GM18499 (cell line): ENCODE measurements around the gene KCNMA1.

Source experiments
- ATAC-seq: cut with Tn5 transposase; IDR thresholded peaks from one replicate; pipeline ENCODE4 v1.9.1; 2021; ENCODE audit warnings: moderate number of reproducible peaks; ENCODE audit not compliant: insufficient read depth, unreplicated experiment

Gene KCNMA1

GRCh38 chr10:77518910-77519274, 118.7 kb downstream of the KCNMA1 start:
- no peak for ATAC-seq

- no peak for ATAC-seq
Measured at GRCh38 chr10:77518241-77518909, 119.2 kb downstream of the KCNMA1 start.

- ATAC-seq: no peak
Measured at GRCh38 chr10:77516575-77516974, 121.0 kb downstream of the KCNMA1 start.

- no peak for ATAC-seq
Measured at GRCh38 chr10:77514870-77515269, 122.7 kb downstream of the KCNMA1 start.

DNA sequence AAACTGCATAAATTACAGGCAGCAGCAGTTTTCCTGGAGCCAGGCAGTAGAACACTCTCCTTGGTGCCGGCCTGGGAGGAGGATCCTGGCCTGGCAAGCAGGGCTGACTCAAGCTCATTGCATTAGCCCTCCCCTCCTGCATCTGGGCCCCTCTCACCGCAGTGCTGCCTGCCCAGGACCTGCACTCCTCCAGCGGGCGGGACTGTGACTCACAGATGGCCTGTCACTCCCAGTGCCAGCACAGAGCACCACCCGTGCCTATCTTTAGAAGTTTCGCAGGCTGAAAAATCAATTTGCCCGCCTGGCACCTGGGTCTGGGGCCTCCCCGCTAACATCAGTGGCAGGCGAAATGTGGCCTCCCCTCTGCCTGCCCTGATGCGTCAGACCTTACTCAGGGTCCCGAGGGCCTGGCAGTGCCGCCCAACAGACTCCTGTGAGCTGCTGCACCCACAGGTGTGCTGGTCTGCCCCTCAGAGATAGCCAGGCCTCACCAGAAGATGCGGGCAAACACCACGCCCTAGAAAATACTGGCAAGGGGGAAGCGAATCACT, 123.8 kb downstream of the KCNMA1 start:
- no peak for ATAC-seq

GRCh38 chr10:77513220-77513619, 124.4 kb downstream of the KCNMA1 start:
- ATAC-seq: no peak

DNA sequence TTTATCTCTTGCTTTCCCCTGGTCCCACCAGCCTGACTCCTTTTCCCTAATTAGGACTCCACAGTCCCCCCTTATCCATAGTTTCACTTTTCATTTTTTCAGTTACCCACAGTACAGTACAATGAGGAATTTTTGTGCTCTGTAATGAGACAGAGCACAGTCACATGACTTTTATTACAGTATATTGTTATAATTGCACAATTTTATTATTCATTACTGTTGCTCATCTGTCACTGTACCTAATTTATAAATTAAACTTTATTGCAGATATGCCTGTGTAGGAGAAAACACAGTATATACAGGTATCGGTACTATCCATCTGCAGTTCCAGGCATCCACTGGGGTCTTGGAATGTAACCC, 125.4 kb downstream of the KCNMA1 start:
- ATAC-seq: no peak

GRCh38 chr10:77511498-77512218, 126.0 kb downstream of the KCNMA1 start:
- no peak for ATAC-seq

DNA sequence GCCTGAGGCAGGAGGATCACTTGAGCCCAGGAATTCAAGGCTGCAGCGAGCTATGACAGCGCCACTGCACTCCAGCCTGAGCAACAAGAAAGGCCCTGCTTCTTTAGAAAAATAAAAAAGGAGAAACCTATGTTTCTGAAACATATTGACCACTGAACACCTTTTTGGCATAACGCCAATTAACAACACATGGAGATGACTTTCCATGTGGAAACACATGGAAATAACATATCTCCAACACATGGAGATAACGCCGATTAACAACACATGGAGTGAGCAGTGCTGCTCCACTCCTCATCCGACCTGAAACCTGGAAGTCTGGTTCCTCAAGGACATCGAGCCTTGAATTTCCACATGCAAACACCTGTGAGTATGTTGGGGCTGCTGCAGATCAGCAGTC, 126.9 kb downstream of the KCNMA1 start:
- no peak for ATAC-seq

- ATAC-seq: no peak
Measured at GRCh38 chr10:77510294-77510693, 127.3 kb downstream of the KCNMA1 start.

- ATAC-seq: no peak
Measured at GRCh38 chr10:77509391-77509790, 128.2 kb downstream of the KCNMA1 start.

DNA sequence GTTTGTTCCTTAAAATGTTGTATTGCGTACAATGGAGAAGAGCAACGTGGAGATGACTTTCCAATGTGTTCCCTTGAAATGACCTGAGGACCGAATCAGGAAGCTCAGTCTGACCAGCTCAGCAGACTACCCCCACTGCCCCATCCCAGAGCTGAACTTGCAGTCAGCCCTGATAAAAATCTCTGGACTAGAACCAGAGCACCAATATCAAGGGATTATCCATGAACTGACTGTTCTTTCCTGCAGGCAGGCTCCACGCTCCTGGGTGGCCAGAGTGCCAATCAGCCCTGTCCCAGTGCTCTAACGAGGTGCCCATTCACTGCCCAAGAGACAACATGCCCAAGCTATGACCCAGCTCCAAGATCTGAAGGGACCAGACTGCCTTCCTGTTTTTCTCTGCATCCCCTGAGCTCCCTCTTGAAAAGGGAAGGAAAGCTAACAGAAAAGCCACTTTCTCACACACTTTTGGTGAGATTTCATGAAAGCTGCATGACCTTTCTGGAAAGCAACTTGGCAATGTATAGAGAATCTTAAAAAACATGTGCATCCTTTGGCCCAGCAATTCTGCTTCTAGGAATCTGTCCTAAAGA, 130.2 kb downstream of the KCNMA1 start:
- no peak for ATAC-seq

GRCh38 chr10:77506517-77507200, 130.9 kb downstream of the KCNMA1 start:
- no peak for ATAC-seq

GRCh38 chr10:77505431-77506334, 131.9 kb downstream of the KCNMA1 start:
- no peak for ATAC-seq

DNA sequence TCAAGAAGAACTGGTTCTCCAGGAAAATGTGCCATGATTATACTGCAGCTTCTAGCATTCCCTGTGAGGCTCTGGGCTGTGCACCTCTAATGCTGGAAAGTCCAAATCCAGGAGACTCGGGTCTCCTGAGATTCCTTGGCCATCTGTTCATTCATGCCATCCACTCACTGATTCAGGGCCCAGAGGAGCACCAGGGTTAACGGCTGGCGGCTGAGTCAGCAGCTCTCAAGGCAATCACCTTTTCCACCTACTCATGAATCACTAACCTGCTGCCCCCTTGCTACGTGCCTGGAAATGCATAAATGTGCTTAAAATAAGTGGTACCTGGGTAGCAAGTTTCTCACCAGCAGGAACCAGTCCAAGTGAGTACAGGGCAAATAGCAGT, 132.7 kb downstream of the KCNMA1 start:
- ATAC-seq: no peak

DNA sequence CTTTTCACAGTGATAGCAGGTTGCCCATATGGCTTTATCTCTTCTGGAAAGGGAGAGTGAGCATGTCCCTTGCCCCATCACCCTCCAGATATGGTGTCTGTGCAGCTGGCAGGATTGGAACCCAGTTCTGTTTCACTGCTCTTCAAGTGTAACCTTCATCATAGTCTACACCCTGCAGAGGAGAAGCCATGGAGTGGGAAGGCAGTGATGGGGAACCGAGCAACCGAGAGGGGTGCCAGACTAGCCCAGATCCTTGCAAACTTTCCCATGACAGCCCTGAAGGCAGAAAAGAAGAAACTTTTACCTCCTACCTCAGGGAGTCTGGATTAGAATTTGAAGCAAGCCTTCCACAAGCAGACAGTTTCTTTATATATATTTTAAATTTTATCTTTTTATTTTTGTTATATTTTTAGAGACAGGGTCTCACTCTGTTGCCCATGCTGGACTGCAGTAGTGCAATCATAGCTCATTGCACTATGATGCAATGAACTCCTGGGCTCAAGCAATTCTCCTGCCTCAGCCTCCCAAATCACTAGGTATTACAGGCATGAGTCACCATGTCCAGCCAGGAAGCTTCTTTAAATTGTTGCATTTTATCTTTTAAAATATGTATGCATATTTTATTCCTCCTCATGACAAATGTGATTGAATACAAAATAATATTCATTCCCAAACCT, 133.3 kb downstream of the KCNMA1 start:
- no peak for ATAC-seq

DNA sequence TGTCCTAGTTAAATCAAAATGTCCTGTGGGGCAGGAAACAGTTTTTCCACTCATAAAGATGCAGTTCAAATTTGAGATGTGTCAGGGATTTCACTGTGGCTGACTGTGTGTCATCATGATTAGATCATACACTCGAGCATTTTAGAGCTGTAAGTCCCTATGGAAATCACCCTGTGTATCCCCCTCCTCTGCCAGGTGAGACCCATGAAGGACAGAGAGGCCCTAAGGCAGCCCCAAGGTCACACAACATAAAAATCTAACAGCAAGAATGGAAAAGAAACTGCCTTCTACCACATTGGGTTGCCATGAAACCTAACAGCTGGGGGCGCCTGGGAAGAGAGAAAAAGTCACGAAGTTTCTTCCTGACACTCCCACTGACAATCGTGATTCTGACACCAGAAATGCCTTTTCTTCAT, 135.8 kb downstream of the KCNMA1 start:
- no peak for ATAC-seq

DNA sequence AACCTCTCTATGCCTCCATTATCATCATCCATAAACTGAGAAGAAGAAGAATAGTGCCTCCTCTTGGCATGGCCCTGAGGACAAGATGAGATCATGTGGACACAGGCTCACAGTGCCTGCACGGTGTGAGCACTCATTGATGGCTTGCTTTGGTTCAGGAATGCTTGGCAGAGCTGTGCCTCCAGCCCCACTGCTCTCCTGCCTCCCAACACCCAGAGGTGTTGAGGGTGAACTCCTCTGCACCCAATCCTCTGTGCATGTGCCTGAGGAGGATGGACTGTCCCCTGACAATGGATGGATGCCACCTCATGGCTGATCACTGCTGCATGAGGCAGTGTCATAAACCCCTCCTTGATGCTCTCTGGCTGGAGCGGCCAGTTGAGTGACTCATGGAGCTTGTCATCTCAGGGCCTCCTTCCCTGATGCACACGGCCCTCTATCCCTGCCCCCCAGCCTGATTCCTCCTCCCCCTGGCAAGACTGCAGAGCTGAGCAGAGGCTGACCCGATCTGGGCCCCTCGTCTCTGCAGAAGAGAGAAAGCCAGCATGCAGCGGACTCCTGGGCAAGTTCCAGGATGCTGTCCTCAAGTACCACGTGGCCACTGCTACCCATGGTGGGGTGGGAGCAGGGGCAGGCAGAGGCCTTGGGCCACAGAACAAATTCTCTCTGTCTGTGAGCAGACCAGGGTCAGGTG, 136.3 kb downstream of the KCNMA1 start:
- ATAC-seq: no peak

- no peak for ATAC-seq
Measured at GRCh38 chr10:77500754-77501151, 136.9 kb downstream of the KCNMA1 start.
